Measurements from ENCODE around the gene PDP2.

The PDP2 gene

DNA sequence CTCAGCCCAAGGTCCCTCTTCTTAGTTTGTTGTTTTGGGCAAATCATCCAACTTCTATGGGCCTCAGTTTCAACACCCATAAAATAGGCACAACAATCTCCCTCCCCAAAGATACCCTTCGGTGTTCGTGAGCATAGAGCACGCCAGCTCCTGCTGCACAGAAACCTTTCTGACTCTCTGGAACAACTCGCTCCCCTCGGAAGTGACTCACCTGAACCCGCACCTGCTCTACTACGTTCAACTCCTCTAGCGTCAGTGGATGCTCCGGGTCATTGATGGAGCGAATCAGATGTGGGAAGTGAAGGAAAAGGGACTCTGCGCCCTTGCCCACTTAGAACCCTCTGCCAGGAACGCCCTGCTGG lies 53.4 kb downstream of the PDP2 start:
- peak in 1 of 58 donors; percentile 65 for DNase-seq

DNA sequence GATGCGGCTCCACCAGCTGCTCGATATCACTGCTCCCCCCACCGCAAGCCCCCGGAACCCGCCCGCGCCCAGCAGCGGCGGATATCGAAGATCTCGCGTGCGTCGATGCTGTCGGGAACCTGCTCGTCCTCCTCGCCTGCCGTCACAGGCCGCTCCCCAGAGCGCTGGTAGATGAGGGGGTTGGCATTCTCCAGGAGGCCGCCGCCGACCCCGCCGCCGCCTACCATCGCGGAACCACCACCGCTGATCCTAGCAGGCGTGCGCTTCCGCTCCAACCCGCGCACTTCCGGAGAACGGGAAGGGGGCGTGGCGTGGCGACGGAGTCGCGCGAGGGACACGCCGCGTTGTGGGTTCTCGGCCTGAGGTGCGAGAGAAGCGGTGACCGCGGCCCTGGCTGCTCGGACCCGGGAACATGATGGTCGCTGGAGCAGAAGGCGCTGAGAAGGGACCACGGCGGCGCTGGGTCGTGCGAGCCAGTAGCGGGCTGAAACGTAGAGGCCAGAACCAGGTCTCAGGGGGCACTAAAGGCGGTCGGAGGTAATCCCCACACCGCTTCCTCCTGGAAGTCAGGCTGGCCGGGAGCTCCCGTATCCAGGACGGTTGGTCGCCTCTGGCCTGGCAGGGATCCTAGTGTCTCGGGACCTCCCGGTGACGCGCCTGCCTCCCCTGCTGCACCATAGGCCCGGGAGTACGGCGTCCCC lies 54.0 kb downstream of the PDP2 start, which contains the start of gene CIAO2B:
Gene CIAO2B (minus strand): TSS at position 265 of the 701 bp plus-strand sequence. CDS start 38 bp downstream, at position 227.
- DNase-seq, result peak in 57 of 58 donors; percentile 40 to 90 (median 81)

DNA sequence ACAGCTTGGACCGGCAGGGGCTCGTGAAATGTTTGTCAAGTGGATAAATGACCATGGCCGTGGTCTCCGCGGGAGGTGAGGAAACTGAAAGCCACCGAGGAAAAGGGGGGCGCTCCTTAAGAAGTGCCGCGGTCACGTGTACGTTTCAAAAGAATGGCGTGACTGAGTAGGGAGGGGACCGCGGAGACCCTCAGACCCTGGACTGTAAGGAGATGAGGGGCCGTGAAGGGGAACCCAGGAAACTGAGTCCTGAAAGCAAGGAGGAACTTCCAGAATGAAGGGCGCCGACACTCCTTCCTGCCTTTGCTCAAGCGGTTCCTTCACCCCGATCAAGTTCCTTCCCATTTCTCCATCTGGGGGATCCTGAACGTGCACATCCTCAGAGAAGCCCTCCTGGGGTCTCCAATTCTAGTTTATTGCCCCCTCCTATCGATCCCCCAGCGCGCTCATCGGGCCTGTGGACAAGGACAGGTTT lies 54.6 kb downstream of the PDP2 start:
- DNase-seq, result peak in 3 of 58 donors; percentile 18 to 31 (median 21)

DNA sequence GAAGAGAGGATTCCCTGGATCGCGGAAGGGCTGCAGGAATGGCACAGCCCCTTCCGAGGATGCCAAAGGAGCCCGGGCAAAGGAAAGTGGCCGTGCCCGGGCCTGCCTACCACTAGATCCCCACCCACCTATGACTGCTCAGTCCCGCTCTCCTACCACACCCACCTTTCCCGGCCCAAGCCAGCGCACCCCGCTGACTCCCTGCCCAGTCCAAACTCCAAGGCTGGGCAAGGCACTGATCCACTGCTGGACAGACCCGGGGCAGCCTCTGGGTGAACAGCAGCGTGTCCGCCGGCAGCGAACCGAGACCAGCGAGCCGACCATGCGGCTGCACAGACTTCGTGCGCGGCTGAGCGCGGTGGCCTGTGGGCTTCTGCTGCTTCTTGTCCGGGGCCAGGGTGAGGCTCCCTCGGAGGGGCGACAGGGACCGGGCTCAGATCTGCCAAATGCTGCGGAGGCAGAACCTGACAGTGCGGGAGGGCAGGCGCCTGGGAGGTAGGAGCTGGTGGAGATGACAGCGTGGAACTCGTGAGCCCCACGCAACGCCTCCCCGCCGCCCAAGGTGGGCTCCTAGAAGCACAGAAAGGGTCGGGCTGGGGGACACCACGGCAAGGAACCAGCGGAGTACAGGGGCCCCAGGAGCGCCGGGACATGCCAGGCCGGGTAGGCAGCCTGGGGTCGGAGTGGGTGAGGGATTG lies 55.1 kb downstream of the PDP2 start, which contains the start of gene CES2:
Gene CES2 (plus strand): TSS at position 203 of the 698 bp plus-strand sequence. CDS start 120 bp downstream, at position 323.
- peak in 5 of 58 donors; percentile 17 to 34 (median 21) for DNase-seq

DNA sequence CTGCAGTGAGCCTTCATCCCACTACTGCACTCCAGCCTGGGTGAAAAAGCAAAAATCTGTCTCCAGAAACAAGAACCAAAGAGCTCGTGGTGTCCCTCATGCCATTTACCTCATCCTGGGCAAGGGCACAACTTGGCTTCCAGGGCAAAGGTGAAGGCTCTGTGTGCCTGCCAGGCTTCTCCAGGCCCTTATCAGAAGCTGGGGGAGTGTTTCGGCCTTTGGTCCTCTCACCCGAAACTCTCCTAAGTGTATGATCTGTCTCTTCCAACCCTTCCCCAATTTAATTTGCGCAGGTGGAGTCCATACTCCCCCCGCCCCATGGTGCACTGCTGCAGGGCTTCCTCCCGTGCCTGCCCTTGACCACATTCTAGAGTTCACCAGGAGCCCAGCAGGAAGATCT lies 56.1 kb downstream of the PDP2 start:
- DNase-seq, result no peak

DNA sequence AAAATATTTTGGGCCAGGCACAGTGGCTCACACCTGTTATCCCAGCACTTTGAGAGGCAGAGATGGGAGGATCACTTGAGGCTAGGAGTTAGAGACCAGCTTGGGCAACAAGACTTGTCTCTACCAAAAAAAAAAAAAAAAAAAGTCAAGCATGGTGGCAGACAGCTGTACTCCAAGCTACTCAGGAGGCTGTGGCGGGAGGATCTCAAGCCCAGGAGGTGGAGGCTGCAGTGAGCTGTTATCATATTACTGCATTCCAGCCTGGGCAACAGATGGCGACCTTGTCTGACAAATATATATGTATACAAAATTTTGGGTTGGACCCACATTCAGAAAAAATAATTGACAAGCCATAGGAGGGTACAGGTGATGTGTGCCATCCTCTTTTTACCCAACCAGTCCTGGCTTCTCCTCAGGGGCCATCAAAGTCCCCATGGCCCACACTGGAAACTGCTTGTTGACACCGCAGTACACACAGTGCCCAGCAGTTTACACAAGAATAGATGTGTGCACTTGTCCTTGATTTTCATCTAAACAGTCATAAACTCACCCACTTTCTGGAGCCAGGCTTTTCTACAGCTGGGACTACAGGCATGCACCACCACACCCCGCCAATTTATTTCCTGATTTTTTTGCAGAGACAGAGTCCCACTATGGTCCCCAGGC lies 56.7 kb downstream of the PDP2 start:
- no peak for DNase-seq

DNA sequence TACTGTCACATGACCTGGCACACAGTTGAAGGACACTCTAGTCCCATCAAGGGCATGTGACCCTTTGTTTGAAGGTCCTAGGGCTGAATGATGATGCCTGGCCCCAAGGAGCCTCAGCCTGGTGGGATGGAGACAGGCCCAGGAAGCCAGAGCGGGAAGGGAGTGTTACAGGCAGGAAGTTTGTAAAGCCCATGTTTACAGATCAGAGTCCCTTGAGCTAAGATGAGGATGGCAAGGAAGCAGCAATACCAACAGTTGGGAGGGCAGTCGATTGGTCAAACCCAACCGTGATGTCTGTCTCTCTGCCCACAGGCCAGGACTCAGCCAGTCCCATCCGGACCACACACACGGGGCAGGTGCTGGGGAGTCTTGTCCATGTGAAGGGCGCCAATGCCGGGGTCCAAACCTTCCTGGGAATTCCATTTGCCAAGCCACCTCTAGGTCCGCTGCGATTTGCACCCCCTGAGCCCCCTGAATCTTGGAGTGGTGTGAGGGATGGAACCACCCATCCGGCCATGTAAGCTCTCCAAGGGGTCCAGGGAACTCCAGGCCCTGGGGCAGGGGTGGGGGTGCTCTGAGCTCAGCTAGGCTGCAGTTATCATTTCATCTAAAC lies 57.5 kb downstream of the PDP2 start:
- DNase-seq, result no peak

DNA sequence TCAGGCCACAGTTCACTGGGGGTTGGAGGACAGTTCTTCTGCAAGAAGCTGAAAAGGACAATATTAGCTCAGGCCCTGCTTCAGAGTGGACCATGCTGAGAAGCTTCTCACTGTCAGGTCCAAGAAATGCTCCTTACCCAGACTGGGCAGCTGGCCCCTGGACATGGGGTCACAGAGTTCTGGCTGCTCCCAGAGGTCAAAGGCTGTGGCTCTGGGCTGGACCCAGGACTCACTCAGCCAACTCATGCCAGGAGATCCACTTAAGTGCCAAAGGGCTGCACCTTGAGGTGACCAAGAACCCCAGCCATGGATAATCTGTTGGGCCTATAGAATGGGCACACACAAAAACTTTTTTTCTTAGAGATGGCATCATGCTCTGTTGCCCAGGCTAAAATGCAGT lies 59.1 kb downstream of the PDP2 start:
- no peak for DNase-seq

DNA sequence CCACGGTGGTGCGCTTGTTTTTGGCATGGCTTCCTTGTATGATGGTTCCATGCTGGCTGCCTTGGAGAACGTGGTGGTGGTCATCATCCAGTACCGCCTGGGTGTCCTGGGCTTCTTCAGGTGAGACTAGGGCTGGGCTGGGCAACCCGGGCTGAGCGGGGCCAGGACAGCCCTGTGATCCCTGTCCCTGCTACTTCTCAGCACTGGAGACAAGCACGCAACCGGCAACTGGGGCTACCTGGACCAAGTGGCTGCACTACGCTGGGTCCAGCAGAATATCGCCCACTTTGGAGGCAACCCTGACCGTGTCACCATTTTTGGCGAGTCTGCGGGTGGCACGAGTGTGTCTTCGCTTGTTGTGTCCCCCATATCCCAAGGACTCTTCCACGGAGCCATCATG lies 59.9 kb downstream of the PDP2 start:
- no peak for DNase-seq
